Hematopoietic multipotent progenitor cell treated with erythropoietin and hydrocortisone succinate and interleukin-3 and kit ligand, for 4 days (in vitro differentiated cells): ENCODE measurements around the gene NCS1.

ENCODE experiments used
- DNase-seq: peaks from one replicate; pipeline ENCODE4 v3.0.0-alpha.2; 2015

NCS1 gene

GRCh38 chr9:130177898-130178805 lies 5.9 kb downstream of the NCS1 start:
- no peak for DNase-seq

GRCh38 chr9:130179331-130179907 lies 7.2 kb downstream of the NCS1 start:
- DNase-seq, result no peak

GRCh38 chr9:130180516-130180915 lies 8.3 kb downstream of the NCS1 start:
- no peak for DNase-seq

GRCh38 chr9:130181678-130182380 lies 9.6 kb downstream of the NCS1 start:
- peak; percentile 59 for DNase-seq

- no peak for DNase-seq
These were observed 10.2 kb downstream of the NCS1 start for GRCh38 chr9:130182381-130182909.

- DNase-seq, result no peak
These were observed 11.0 kb downstream of the NCS1 start for GRCh38 chr9:130183133-130183762.

GRCh38 chr9:130185017-130185416 lies 12.8 kb downstream of the NCS1 start:
- no peak for DNase-seq

GRCh38 chr9:130185490-130186031 lies 13.4 kb downstream of the NCS1 start:
- no peak for DNase-seq

GRCh38 chr9:130186051-130186450 lies 13.8 kb downstream of the NCS1 start:
- no peak for DNase-seq

- peak; percentile 78 for DNase-seq
These were observed 14.8 kb downstream of the NCS1 start for GRCh38 chr9:130186839-130187522.

GRCh38 chr9:130187523-130187846 lies 15.3 kb downstream of the NCS1 start:
- no peak for DNase-seq

GRCh38 chr9:130188860-130189481 lies 16.8 kb downstream of the NCS1 start:
- peak; percentile 39 for DNase-seq

- no peak for DNase-seq
These were observed 17.6 kb downstream of the NCS1 start for GRCh38 chr9:130189840-130190239.

GRCh38 chr9:130191068-130191748 lies 19.0 kb downstream of the NCS1 start:
- DNase-seq, result no peak

- DNase-seq, result no peak
These were observed 19.5 kb downstream of the NCS1 start for GRCh38 chr9:130191749-130192120.

- no peak for DNase-seq
These were observed 20.3 kb downstream of the NCS1 start for GRCh38 chr9:130192382-130192999.

- DNase-seq, result no peak
These were observed 20.9 kb downstream of the NCS1 start for GRCh38 chr9:130193103-130193502.

- DNase-seq, result no peak
These were observed 21.6 kb downstream of the NCS1 start for GRCh38 chr9:130193531-130194377.

- no peak for DNase-seq
These were observed 22.3 kb downstream of the NCS1 start for GRCh38 chr9:130194378-130194932.
